ENCODE results near the gene TBRG4. TPM values are rescaled to one million over a fixed set of nuclear protein-coding genes. Genes with fewer than 3 reads are reported as not detected.
A peak's percentile ranks its signal among the peaks of the same experiment; 100 is the strongest.

TBRG4 gene
- total RNA-seq, 1 experiment from 2014 or later: 234 TPM

- Histone ChIP-seq H3K36me3 (replicated peaks; ENCODE audit: control insufficient read depth, insufficient read depth, low read length) (no peaks in the 10 kb centered on the region), H3K27me3 (ENCODE audit: control insufficient read depth, insufficient read depth, low read length) (peaks cover 10% of the 10 kb centered on the region; the same call in 1 of the 2 replicates), H3K4me3 (ENCODE audit: insufficient read depth, low read depth, low read length) (no peak overlapping the region)
- DNase-seq: peak; percentile 33
Measured at GRCh38 chr7:45084336-45084735, 27.2 kb downstream of the TBRG4 start.

GRCh38 chr7:45082831-45083331, 28.6 kb downstream of the TBRG4 start:
- Histone ChIP-seq H3K4me3 (ENCODE audit: insufficient read depth, low read depth, low read length) (no peak overlapping the region), H3K27me3 (ENCODE audit: control insufficient read depth, insufficient read depth, low read length) (peaks cover under 1% of the 10 kb centered on the region; the same call in 1 of the 2 replicates), H3K36me3 (replicated peaks; ENCODE audit: control insufficient read depth, insufficient read depth, low read length) (no peaks in the 10 kb centered on the region)
- DNase-seq: no peak

DNA sequence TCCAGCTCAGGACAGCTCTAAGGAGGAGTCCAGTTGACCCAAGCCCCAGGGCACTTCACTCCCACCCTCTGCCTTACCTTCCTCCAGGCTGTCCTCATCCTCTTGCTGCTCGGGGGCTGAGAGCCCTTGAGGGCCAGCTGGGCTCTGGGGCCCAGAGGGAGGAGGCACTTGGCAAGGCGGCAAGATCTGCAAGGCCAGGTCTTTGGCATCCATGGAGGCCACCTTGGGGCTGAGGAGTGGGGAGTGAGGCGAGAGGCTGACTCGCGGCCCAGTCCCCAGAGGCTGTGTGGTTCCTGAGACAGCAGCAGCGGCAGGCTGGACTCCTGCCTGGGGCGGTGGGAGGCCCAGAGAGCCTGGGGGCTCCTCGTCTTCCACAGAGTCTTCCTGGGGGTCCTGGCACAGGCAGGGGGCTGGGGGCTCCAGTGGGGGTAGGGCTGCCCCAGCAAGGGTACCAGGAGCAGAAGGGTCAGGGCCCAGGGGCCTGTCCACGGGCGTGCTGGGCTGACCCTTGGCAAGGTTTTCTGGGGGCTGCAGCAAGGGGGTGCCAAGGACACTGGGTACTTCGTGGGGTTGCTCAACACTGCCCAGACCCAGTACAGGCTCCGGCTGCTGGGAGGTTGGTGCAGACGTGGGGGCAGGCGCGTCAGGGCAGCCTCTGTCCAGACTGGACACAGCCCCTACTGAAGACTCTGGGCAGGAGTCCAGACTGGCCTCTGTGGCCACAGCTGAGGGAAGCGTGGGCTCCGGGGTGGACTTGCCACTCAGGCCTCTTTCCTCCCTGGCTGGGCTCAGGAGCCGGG, 29.3 kb downstream of the TBRG4 start:
- no peak overlapping the region for H3K4me3 ChIP-seq (ENCODE audit: insufficient read depth, low read depth, low read length)
- no peaks in the 10 kb centered on the region; the same call in 1 of the 2 replicates for H3K36me3 ChIP-seq (replicated peaks; ENCODE audit: control insufficient read depth, insufficient read depth, low read length)
- no peaks in the 10 kb centered on the region for H3K27me3 ChIP-seq (ENCODE audit: control insufficient read depth, insufficient read depth, low read length)
- peak; percentile 51 for DNase-seq

- H3K36me3 ChIP-seq (replicated peaks; ENCODE audit: control insufficient read depth, insufficient read depth, low read length): no peaks in the 10 kb centered on the region; the same call in none of the 2 replicates
- DNase-seq: no peak
- H3K27me3 ChIP-seq (ENCODE audit: control insufficient read depth, insufficient read depth, low read length): no peaks in the 10 kb centered on the region
- no peak overlapping the region for H3K4me3 ChIP-seq (ENCODE audit: insufficient read depth, low read depth, low read length)
Measured at GRCh38 chr7:45081670-45081974, 29.9 kb downstream of the TBRG4 start.

DNA sequence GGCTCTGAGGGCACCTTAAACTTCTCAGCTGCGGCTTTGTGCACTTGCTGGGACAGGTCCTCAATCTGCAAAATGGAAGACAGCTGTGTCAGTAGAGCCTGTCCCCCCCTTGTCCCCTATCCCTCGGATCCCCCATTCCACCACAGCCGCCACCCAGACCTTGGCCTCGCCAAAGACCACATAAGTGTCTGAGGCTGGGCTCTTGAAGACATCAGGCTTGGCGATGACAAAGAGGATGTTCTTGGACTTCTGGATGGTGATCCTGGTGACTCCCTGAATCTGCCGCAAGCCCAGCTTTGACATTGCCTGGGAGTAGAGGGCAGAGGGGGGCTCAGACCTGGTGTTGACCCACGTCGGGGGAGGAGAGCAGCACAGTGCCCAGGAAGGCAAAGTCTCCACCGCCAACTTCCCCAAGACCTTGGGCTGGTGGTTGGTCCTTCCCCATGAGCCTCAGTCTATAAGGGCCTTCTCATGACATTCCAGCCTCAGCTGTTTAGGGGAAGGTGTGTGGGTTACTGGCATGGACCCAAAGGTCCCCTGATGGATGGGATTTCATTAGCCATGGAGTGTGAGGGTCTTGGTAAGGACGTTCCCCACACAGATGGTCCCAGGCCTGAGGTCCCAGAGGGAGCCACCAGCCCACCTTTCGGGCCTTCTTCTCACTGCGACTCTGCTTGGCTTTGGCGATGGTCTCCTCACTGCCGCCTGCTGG, 30.4 kb downstream of the TBRG4 start:
- H3K4me3 ChIP-seq (ENCODE audit: insufficient read depth, low read depth, low read length): no peak overlapping the region
- DNase-seq: peak; percentile 24
- no peaks in the 10 kb centered on the region for H3K27me3 ChIP-seq (ENCODE audit: control insufficient read depth, insufficient read depth, low read length)
- no peaks in the 10 kb centered on the region; the same call in none of the 2 replicates for H3K36me3 ChIP-seq (replicated peaks; ENCODE audit: control insufficient read depth, insufficient read depth, low read length)

DNA sequence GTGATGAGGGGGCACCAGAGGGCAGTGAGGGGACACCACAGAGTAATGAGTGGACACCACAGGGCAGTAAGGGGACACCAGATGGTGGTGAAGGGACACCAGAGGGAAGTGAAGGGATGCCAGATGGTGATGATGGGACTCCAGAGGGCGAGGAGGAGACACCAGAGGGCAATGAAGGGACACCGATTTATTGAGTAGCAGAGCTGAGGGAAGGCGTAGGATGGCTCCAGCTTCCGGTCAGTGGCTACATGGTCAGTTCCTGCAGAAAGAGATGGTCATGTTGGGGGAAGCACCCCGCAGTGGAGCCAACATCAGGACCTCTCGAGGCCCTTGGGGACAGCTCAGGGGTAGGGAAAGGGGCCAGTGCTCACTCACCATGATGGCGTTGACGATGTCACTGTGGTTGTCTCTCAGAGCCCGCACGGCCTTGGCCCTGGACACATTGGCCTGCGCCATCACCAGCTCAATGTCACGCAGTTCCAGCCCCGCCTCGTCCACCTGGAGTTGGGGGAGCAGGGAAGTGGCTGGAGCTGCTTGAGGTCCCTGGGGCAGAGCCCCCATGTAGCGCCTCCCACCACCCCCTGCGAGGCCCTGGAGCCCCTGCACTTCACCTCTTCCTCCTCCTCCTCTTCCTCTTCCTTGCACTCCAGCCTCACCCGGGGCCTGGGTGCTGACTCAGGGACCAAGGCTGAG, 31.1 kb downstream of the TBRG4 start:
- Histone ChIP-seq H3K36me3 (replicated peaks; ENCODE audit: control insufficient read depth, insufficient read depth, low read length) (no peaks in the 10 kb centered on the region; the same call in none of the 2 replicates), H3K4me3 (ENCODE audit: insufficient read depth, low read depth, low read length) (no peak overlapping the region), H3K27me3 (ENCODE audit: control insufficient read depth, insufficient read depth, low read length) (no peaks in the 10 kb centered on the region)
- DNase-seq: peak; percentile 27

- Histone ChIP-seq H3K27me3 (ENCODE audit: control insufficient read depth, insufficient read depth, low read length) (no peaks in the 10 kb centered on the region), H3K36me3 (replicated peaks; ENCODE audit: control insufficient read depth, insufficient read depth, low read length) (no peaks in the 10 kb centered on the region; the same call in none of the 2 replicates), H3K4me3 (ENCODE audit: insufficient read depth, low read depth, low read length) (no peak overlapping the region)
- no peak for DNase-seq
Measured at GRCh38 chr7:45078125-45078681, 33.3 kb downstream of the TBRG4 start.

- H3K36me3 ChIP-seq (replicated peaks; ENCODE audit: control insufficient read depth, insufficient read depth, low read length): no peaks in the 10 kb centered on the region; the same call in none of the 2 replicates
- no peaks in the 10 kb centered on the region for H3K27me3 ChIP-seq (ENCODE audit: control insufficient read depth, insufficient read depth, low read length)
- DNase-seq: no peak
- H3K4me3 ChIP-seq (ENCODE audit: insufficient read depth, low read depth, low read length): no peak overlapping the region
Measured at GRCh38 chr7:45077579-45077978, 33.9 kb downstream of the TBRG4 start.

GRCh38 chr7:45076946-45077345, 34.6 kb downstream of the TBRG4 start:
- Histone ChIP-seq H3K4me3 (ENCODE audit: insufficient read depth, low read depth, low read length) (no peak overlapping the region), H3K36me3 (replicated peaks; ENCODE audit: control insufficient read depth, insufficient read depth, low read length) (no peaks in the 10 kb centered on the region; the same call in none of the 2 replicates), H3K27me3 (ENCODE audit: control insufficient read depth, insufficient read depth, low read length) (no peaks in the 10 kb centered on the region)
- DNase-seq: no peak

GRCh38 chr7:45075871-45076796, 35.4 kb downstream of the TBRG4 start:
- DNase-seq: peak; percentile 39
- Histone ChIP-seq H3K36me3 (replicated peaks; ENCODE audit: control insufficient read depth, insufficient read depth, low read length) (no peaks in the 10 kb centered on the region; the same call in none of the 2 replicates), H3K4me3 (ENCODE audit: insufficient read depth, low read depth, low read length) (no peak overlapping the region), H3K27me3 (ENCODE audit: control insufficient read depth, insufficient read depth, low read length) (no peaks in the 10 kb centered on the region)

GRCh38 chr7:45075355-45075644, 36.2 kb downstream of the TBRG4 start:
- Histone ChIP-seq H3K27me3 (ENCODE audit: control insufficient read depth, insufficient read depth, low read length) (no peaks in the 10 kb centered on the region), H3K4me3 (ENCODE audit: insufficient read depth, low read depth, low read length) (no peak overlapping the region), H3K36me3 (replicated peaks; ENCODE audit: control insufficient read depth, insufficient read depth, low read length) (no peaks in the 10 kb centered on the region; the same call in none of the 2 replicates)
- DNase-seq: no peak

DNA sequence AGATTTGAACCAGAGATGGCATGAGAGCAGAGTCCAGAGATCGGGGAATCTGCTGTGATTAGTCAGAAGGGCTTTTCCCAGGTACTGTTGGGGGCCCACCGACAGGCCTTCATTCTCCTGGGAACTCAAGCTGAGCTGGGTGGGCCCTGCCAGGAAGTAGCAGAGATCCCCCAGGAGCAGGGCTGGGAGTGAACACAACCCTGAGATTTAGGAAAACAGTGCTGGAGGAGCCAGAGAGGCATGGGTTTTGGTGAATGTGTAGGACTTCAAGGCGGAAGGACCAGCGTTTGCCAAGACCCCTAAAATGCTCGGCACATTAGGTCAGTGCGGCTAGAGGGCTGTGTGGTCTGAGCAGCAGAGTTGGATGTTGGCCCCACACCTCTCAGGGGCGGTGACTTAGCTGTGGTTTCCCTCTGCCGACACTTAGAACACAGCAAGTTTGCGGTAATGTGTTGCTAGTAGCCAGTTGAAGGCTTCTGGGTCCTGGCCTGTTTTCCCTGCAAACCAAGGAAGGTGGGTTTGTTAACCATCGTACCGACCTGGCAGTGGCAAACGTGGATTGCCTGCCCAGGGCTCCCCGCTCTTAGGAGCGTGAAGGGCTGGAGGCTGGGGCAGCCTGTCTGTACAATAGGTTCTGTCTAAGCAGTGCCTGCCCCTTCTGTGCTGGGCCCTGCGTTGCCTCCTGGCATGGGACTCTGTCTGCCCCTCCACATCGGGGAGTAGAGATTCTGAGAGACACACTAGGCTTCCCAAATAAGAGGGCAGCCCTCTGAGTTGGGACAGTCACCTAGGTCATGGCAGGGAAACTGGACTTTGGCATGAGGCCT, 36.8 kb downstream of the TBRG4 start:
- no peaks in the 10 kb centered on the region for H3K27me3 ChIP-seq (ENCODE audit: control insufficient read depth, insufficient read depth, low read length)
- DNase-seq: no peak
- H3K4me3 ChIP-seq (ENCODE audit: insufficient read depth, low read depth, low read length): no peak overlapping the region
- H3K36me3 ChIP-seq (replicated peaks; ENCODE audit: control insufficient read depth, insufficient read depth, low read length): no peaks in the 10 kb centered on the region; the same call in none of the 2 replicates
